Left ventricle myocardium superior (tissue), 1 donor: ENCODE data around the gene ARPC5. TPM values are rescaled to one million over a fixed set of nuclear protein-coding genes. Genes with fewer than 3 reads are reported as not detected.

ENCODE experiments used
- ATAC-seq: fragments of 200-7000 bp; cut with Tn5 transposase; one replicate; pipeline ENCODE4 v1.9.1; 2020; ENCODE audit warnings: mild to moderate bottlenecking, moderate library complexity
- DNase-seq: peaks from one replicate; pipeline ENCODE4 v3.0.0-alpha.2; 2020
- intact Hi-C: fragments of 100-400 bp; cut with micrococcal nuclease; formaldehyde crosslinking; loops from one replicate; pipeline ENCODE4 v1.11.0; 2022
- total RNA-seq: library from RNA; stranded (reverse); fragmentation: NEBNext Ultra II Directional; extraction: Animal tissue kit (Norgen Biotek cat#: 25700); gene quantifications from one replicate; pipeline ENCODE4 v1.2.1, GENCODE V29; 2021
- donor health status: DM: no; HTN: yes; CAD: no; lungs with severe emphysema.

ARPC5 gene
- total RNA-seq, 1 donor from 2014 or later: 36.4 TPM

DNA sequence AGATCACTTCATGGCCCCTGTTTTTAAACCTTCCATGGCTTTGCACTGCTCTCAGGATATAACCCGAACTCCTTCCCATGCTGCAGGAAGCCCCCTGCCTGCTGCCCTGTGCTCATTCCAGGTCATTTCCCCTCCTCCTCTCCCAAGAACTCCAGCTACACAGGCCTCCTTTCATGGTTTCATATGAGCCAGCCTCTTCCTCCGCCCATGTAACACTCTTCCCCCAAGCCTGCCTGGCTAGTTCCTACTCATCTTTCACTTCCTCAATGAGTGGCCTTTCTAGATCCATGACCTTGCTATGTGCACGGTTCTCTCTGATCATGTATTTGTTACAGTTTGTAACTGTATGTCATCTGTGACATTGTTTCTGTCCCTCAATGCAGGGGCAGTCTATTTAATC is 42.2 kb downstream of the ARPC5 start:
- ATAC-seq: peak; percentile 56
- DNase-seq: no peak
- intact Hi-C loops: no loop called here

GRCh38 chr1:183592733-183593132 is 42.9 kb downstream of the ARPC5 start:
- intact Hi-C loops: no loop called here
- DNase-seq: no peak
- ATAC-seq: no peak

DNA sequence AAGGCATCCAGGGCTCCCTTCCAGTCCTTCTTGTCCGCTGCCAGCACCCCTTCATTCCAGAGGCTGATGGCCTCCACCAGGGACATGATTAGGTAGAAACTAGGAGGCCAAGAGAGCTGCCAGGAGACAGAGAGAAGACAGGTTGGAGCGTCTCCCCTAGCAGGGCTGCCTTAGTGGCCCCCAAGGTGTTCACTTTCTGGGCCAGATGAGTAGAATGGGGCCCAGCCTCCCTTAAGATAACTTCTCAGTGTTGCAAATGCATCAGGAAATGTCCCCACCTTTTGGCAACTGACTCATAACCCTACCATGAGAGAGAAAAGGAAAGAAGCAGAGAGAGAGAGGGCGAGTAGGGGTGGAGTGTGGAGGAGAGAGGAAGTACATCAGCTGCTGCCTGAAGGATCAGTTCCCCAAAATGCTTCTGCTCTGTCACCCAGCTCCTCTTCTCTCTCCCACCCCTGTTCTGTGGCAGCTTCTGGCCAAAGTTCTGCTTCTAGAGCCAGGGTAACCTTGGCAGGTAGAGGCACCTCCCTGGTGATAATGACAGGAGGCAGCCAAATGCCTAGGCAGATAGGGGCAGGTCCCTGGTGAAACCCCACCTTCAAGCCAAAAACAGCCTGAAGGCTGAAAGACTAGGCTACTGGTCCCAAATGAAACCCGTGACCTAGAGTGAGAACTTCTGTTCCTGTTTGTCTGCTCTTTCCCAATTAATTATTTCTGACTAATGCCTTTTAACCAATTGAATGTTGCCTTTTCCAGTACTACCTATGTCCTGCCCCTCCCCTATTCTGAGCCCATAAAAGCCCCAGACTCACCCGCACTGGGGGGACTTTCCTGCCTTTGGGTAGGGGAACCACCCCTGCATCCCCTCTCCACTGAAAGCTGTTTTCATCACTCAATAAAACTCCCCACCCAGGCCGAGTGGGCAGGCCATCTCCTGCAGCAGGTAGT is 45.1 kb downstream of the ARPC5 start, which contains the start of gene NCF2:
TSS of gene NCF2 (minus strand) at position 216 of the 948 bp plus-strand sequence. CDS start at position 86, 130 bp downstream.
- DNase-seq: no peak
- intact Hi-C loops: no loop called here
- peak; percentile 85 for ATAC-seq

DNA sequence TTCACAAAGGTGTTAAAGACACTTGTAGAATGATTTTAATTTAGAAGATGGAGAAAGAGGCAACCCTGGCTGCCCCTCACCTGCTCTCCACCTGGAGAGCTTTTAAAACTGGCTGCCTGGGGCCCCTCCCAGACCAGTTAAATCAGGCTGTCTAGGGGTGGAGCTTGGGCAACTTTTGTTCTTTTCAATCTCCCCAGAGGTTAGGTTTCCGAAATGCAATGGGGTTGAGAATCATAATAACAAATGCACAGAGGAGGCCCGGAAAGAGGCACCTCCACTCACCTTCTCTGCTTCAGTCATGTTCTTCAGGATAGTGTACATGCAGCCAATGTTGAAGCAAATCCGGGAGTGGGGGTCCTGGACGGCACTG is 45.7 kb downstream of the ARPC5 start:
- intact Hi-C loops: no loop called here
- ATAC-seq (no peak), DNase-seq (no peak)

- no peak for DNase-seq
- ATAC-seq: no peak
- intact Hi-C loops: no loop called here
Observed at GRCh38 chr1:183589384-183589783, 46.2 kb downstream of the ARPC5 start.

GRCh38 chr1:183588827-183589226 is 46.8 kb downstream of the ARPC5 start:
- intact Hi-C loops: no loop called here
- ATAC-seq (no peak), DNase-seq (no peak)

DNA sequence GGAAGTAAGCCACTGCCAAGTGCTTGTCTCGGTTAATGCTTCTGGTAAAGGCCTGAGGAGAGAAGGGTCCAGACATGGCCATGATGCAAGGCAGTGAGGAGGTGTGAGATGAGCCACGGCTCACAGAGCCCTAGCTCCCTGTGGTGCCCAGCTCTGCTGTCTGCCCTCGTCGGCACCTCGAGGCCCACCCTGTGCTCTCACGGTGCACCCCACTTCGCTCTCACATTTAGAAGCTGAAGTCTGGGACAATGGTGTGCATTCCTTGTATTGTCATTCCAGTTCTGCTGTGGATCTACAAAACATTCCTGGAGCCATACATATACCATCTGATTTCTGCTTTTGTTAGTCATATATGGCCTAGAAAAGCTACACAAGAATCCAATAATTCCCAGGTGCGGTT is 48.7 kb downstream of the ARPC5 start:
- DNase-seq (no peak), ATAC-seq (no peak)
- intact Hi-C loops: no loop called here

GRCh38 chr1:183586455-183586854 is 49.1 kb downstream of the ARPC5 start:
- no peak for DNase-seq
- no peak for ATAC-seq
- intact Hi-C loops: no loop called here

DNA sequence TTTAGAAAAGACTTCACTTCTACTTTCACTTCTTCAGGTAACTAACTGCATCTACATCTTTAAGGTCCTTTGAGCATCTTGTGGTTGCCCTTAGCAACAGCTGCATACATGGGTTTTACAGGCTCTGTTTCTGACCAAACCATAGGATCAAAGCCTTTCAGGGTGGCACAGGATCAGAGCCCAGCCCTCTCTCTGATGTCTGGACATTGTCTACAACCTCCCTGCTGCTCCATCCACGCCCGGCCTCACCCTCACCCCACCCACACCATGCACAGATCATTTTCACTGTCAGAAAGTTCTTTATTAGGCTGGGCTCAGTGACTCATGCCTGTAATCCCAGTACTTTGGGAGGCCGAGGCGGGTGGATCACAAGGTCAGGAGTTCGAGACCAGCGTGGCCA is 50.5 kb downstream of the ARPC5 start:
- no peak for ATAC-seq
- DNase-seq: no peak
- intact Hi-C loops: no loop called here

GRCh38 chr1:183584147-183584546 is 51.4 kb downstream of the ARPC5 start:
- intact Hi-C loops: no loop called here
- ATAC-seq: no peak

DNA sequence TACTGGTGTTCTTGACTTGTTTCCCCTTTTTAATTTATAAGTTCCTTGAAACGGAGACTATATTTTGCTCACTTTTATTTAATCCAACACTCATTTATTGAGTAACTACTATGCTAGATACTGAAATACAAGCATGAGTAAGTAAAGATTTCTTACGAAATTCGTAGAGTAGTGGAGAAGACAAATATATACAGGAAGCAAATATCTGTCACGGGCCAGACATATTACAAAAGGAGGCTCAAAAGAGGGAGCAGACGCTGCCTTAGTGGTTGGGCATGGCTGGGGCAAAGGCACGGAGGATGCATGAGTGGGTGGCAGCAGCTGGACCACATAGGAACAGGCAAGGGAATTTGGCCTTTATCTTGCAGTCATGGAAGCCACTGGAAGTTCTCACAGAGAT is 52.1 kb downstream of the ARPC5 start:
- intact Hi-C loops: no loop called here
- ATAC-seq (peak; percentile 17), DNase-seq (no peak)

More at GRCh38 chr1:183584147-183584546, 51.4 kb downstream of the ARPC5 start:
- no peak for DNase-seq

GRCh38 chr1:183582021-183582713 is 53.4 kb downstream of the ARPC5 start:
- intact Hi-C loops: no loop called here
- DNase-seq (no peak), ATAC-seq (peak; percentile 48)

GRCh38 chr1:183580281-183580682 is 55.3 kb downstream of the ARPC5 start:
- DNase-seq (no peak), ATAC-seq (peak; percentile 64)
- intact Hi-C loops: no loop called here

- peak; percentile 59 for ATAC-seq
- DNase-seq: no peak
Observed at GRCh38 chr1:183578856-183579255, 56.7 kb downstream of the ARPC5 start.

GRCh38 chr1:183577897-183578465 is 57.6 kb downstream of the ARPC5 start:
- ATAC-seq: peak; percentile 9
- no peak for DNase-seq
- intact Hi-C loops: no loop called here

More at GRCh38 chr1:183578856-183579255, 56.7 kb downstream of the ARPC5 start:
- intact Hi-C loops: no loop called here

- peak; percentile 70 for ATAC-seq
- intact Hi-C loops: no loop called here
- DNase-seq: peak; percentile 61
Observed at GRCh38 chr1:183576537-183576936, 59.0 kb downstream of the ARPC5 start.

GRCh38 chr1:183575606-183576005 is 60.0 kb downstream of the ARPC5 start:
- intact Hi-C loops: no loop called here

DNA sequence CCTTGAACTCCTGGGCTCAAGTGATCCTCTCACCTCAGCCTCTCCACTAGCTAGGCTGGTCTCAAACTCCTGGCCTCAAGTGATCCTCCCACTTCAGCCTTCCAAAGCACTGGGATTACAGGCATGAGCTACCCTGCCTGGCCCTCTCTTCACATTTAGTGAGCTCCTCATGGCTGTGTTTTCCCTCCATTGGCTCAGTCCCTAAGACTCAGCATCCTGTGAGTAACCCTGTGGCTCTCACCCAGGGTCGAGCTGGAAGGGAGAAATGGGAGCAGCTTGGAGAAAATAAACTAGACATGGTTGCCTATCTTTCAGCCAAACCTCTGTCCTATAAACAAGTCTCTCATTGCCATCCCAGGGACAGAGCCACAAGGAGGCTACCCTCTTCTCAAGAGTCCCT is 62.9 kb downstream of the ARPC5 start:
- DNase-seq (no peak), ATAC-seq (no peak)
- intact Hi-C loops: no loop called here

More at GRCh38 chr1:183575606-183576005, 60.0 kb downstream of the ARPC5 start:
- DNase-seq (no peak), ATAC-seq (no peak)

- intact Hi-C loops: no loop called here
- ATAC-seq (no peak), DNase-seq (no peak)
Observed at GRCh38 chr1:183571678-183572268, 63.8 kb downstream of the ARPC5 start.
